ENCODE results near the gene TRAPPC13.
"Not testable (repeated sequence)": the region's sequence is repeated elsewhere in the genome, so short reads cannot be mapped to it uniquely, and the experiment has no call there.

TRAPPC13 gene, protein sequence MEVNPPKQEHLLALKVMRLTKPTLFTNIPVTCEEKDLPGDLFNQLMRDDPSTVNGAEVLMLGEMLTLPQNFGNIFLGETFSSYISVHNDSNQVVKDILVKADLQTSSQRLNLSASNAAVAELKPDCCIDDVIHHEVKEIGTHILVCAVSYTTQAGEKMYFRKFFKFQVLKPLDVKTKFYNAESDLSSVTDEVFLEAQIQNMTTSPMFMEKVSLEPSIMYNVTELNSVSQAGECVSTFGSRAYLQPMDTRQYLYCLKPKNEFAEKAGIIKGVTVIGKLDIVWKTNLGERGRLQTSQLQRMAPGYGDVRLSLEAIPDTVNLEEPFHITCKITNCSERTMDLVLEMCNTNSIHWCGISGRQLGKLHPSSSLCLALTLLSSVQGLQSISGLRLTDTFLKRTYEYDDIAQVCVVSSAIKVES

DNA sequence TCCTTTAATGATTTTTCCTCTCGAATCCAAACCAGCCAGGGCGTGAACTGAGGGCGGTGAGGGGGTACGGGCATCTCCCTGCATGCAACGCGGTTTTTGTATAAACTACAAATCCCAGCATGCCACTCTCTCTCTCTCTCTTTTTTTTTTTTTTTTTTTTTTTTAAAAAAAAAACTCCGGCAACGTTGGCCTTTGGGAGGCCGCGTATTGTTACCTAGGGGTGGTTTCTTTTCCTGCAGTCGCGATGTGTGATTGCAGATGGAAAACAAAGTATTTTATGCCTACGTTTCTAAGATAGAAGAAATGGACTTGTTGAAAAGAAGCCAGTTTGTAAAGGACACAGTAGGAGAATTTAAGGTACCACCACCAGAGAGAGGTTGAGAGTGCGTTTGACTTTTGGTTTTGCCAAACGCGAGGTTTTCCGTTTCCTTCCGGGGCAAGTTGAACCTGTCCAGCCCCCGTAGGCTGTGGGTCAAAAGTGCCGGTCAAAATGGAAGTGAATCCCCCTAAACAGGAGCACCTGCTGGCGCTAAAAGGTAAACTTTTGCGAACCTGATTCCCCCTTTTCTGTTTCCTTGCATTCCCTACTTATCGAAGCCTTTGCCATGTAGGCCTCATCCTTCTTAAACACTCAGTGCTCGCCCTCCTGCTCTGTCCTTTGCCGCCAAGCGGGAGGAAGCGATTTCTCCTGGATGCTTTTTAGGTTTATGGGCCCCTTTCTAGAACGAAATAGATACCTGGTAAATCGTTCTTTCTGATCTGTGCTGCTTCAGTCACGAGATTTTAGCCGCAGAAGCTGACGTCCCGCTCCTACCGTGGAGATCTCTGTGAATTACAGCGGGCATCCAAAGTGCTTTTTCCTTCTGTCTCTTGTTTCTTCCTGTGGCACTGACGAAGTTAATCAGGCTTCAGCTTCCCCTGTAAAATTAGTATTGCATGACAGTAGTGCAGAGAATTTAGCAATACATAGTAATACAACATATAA, at the start of gene TRAPPC13, which contains the start of gene SHLD3:
Gene TRAPPC13 (plus strand): TSS at position 457 of the 985 bp plus-strand sequence. CDS start 34 bp downstream, at position 491.
Gene SHLD3 (plus strand): TSS at position 457 of the 985 bp plus-strand sequence. CDS start 4,561 bp downstream, outside the sequence.
- in situ Hi-C loops (cut with HindIII; ENCODE audit: low pct_ligation_motif_present, low pct_unique_long_range_greater_than_20kb, low sequenced_read_pairs) = no loop called here
- DNase-seq = peak; percentile 80

- no peak for DNase-seq
- in situ Hi-C loops (cut with HindIII; ENCODE audit: low pct_ligation_motif_present, low pct_unique_long_range_greater_than_20kb, low sequenced_read_pairs) = no loop called here
These were observed 47.7 kb upstream of the TRAPPC13 start for GRCh38 chr5:65577141-65577540.

GRCh38 chr5:65588694-65589093, 36.1 kb upstream of the TRAPPC13 start:
- DNase-seq = no peak
- in situ Hi-C loops (cut with HindIII; ENCODE audit: low pct_ligation_motif_present, low pct_unique_long_range_greater_than_20kb, low sequenced_read_pairs) = no loop called here

GRCh38 chr5:65601761-65602160, 23.1 kb upstream of the TRAPPC13 start:
- in situ Hi-C loops (cut with HindIII; ENCODE audit: low pct_ligation_motif_present, low pct_unique_long_range_greater_than_20kb, low sequenced_read_pairs) = not testable (repeated sequence)

GRCh38 chr5:65611524-65611923, 13.3 kb upstream of the TRAPPC13 start:
- DNase-seq = peak; percentile 94
- in situ Hi-C loops (cut with HindIII; ENCODE audit: low pct_ligation_motif_present, low pct_unique_long_range_greater_than_20kb, low sequenced_read_pairs) = no loop called here

More at GRCh38 chr5:65601761-65602160, 23.1 kb upstream of the TRAPPC13 start:
- not testable (repeated sequence) for DNase-seq

DNA sequence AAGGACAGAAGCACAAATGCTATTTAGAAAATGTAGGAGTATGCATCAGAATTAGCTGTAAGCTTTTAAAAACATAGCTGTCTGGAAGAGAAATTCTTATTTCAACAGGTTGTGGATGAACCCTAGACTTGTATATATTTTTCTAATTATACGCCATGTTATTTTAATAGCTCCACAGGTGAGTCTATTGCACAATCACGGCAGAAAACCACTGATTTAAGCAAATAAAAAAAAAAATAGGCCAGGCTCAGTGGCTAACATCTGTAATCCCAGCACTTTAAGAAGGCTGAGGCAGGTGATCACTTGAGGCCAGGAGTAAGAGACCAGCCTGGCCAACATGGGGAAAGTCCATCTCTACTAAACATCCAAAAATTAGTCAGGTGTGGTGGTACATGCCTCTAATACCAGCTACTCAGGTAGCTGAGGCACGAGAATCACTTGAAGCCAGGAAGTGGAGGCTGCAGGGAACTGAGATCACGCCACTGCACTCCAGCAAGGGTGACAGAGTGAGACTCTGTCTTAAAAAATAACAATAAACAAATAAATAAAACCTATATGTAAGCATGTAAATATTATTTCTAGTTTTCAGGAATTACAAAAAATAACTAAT, 12.4 kb upstream of the TRAPPC13 start:
- in situ Hi-C loops (cut with HindIII; ENCODE audit: low pct_ligation_motif_present, low pct_unique_long_range_greater_than_20kb, low sequenced_read_pairs) = no loop called here
- peak; percentile 19 for DNase-seq

- DNase-seq = no peak
- in situ Hi-C loops (cut with HindIII; ENCODE audit: low pct_ligation_motif_present, low pct_unique_long_range_greater_than_20kb, low sequenced_read_pairs) = no loop called here
These were observed 4.8 kb upstream of the TRAPPC13 start for GRCh38 chr5:65620021-65620420.

DNA sequence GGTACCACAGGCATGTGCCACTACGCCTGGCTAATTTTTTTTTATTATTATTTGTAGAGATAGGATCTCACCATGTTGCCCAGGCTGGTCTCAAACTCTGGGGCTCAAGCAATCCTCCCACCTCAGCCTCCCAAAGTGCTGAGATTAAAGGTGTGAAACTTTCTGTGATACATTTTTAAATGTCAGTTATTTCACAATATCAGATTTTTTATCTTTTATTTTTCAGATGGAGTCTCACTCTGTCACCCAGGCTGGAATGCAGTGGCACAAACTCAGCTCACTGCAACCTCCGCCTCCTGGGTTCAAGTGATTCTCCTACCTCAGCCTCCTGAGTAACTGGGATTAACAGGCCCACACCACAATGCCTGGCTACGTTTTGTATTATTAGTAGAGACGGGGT, 2.9 kb upstream of the TRAPPC13 start:
- in situ Hi-C loops (cut with HindIII; ENCODE audit: low pct_ligation_motif_present, low pct_unique_long_range_greater_than_20kb, low sequenced_read_pairs); DNase-seq: not testable (repeated sequence)

GRCh38 chr5:65623482-65623881, 1.3 kb upstream of the TRAPPC13 start:
- DNase-seq = no peak
- in situ Hi-C loops (cut with HindIII; ENCODE audit: low pct_ligation_motif_present, low pct_unique_long_range_greater_than_20kb, low sequenced_read_pairs) = no loop called here

DNA sequence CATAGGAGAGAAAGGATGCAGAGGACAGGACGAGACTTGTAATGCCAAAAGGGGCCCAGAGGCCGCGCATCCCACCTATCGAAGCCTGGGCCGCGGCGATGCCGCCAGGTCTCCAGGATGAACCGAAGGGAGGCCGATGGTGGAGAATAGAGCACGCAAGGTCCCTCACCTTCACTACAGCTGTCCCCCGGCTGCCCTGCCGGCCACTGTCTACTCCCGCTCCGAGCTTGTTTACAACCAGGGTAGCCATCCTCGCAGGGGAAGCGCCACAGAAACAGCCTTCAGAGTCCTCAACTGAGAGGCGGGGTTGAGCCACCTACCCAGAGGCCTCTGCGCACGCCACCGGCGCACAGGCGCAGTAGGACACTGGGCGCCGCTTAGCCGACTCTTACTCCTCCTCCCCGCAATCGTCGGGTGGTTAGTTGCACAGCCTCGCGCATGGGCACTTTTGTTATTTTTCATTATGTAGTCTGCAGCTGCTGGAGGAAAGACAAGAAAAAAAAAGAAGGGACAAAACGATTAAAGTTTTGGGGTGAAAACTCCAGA, 729 bp upstream of the TRAPPC13 start, which contains the start of gene TRIM23:
Gene TRIM23 (minus strand): TSS at position 309 of the 546 bp plus-strand sequence. CDS start 59 bp downstream, at position 250.
- DNase-seq = peak; percentile 91
- in situ Hi-C loops (cut with HindIII; ENCODE audit: low pct_ligation_motif_present, low pct_unique_long_range_greater_than_20kb, low sequenced_read_pairs) = no loop called here

- no peak for DNase-seq
- in situ Hi-C loops (cut with HindIII; ENCODE audit: low pct_ligation_motif_present, low pct_unique_long_range_greater_than_20kb, low sequenced_read_pairs) = no loop called here
These were observed 916 bp downstream of the TRAPPC13 start for GRCh38 chr5:65625743-65626142.

DNA sequence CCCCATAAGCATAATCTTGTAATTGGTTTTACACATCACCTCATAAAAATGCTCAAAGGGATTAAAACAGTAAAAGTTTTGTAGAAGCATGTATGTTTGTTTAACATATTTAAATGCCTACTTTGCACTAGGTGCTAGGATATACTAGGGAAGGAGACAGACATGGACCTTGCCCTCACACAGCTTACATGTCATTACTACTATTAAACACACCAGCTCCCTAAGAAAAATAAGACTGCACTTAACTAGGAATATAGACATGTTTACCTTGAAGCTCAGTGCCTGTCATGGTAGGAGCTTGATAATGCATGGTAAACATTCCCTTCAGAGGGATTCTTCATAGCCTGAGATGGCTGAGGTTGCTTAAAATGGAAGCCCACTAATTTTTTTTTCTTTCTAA, 6.2 kb downstream of the TRAPPC13 start:
- in situ Hi-C loops (cut with HindIII; ENCODE audit: low pct_ligation_motif_present, low pct_unique_long_range_greater_than_20kb, low sequenced_read_pairs) = no loop called here
- DNase-seq = no peak

DNA sequence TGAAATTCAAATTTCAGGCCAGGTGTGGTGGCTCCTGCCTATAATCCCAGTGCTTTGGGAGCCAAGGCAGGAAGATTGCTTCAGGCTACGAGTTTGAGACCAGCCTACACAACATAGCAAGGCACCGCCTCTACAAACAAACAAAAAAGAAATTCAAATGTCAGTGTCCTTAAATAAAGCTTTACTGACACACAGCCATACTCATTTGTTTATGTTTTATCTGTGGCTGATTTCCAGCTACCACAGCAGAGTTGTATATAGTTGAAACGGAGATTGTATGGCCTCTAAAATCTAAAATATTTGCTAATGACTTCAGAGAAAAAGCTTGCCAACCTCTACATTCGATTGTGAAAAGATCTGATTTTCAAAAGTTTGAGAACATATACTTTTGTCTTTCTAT, 15.4 kb downstream of the TRAPPC13 start:
- in situ Hi-C loops (cut with HindIII; ENCODE audit: low pct_ligation_motif_present, low pct_unique_long_range_greater_than_20kb, low sequenced_read_pairs) = no loop called here

DNA sequence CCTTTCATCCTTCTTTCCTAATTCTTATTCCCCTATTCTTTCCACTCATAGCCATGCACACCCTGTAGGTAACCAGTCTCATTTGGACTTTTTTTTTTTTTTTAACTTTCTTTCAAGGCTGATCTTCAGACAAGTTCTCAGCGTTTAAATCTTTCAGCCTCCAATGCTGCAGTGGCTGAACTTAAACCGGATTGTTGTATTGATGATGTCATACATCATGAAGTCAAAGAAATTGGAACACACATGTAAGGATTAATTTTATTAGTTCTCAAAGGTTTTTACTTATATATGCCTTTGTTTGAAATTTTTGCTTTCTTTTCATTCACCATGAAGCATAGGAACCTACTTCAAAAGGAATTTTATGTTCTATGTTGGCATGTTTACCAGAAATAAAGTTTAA, 22.1 kb downstream of the TRAPPC13 start:
- no peak for DNase-seq
- in situ Hi-C loops (cut with HindIII; ENCODE audit: low pct_ligation_motif_present, low pct_unique_long_range_greater_than_20kb, low sequenced_read_pairs) = no loop called here

More for the DNA sequence above, 15.4 kb downstream of the TRAPPC13 start:
- DNase-seq = no peak

DNA sequence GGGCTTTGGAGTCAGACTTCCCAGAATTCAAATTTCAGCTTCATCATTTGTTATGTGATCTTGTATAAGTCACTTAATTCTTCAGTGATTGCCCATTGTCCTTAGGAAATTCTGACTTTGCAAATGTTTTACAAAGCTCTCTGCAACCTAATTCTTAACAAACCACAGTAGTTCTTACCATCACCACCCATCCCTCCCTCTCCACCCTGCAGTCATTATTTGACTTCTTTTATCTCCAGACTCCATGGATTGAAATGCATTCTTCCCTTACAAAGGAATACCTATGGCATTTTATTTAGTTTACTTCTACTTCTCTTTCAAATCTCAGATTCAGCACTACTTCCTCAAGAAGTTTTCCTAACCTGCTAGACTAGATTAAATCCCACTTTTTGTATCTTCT, 23.1 kb downstream of the TRAPPC13 start:
- DNase-seq = no peak
- in situ Hi-C loops (cut with HindIII; ENCODE audit: low pct_ligation_motif_present, low pct_unique_long_range_greater_than_20kb, low sequenced_read_pairs) = no loop called here

DNA sequence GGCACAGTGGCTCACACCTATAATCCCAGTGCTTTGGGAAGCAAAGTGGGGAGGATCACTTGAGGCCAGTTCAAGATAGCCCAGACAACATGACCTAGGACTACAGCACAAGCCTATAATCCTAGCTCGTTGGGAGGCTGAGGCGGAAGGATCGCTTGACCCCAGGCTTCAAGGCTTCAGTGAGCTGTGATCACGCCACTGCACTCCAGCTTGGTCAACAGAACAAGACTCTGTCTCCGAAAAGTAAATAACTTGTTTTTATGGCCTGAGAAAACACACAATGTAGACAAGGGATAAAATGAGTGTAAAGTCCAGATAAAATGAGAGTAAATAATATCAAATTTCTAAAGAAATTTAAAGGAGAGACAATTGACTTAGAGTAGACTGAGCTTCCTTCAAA, 26.3 kb downstream of the TRAPPC13 start:
- in situ Hi-C loops (cut with HindIII; ENCODE audit: low pct_ligation_motif_present, low pct_unique_long_range_greater_than_20kb, low sequenced_read_pairs) = no loop called here
- DNase-seq = no peak

DNA sequence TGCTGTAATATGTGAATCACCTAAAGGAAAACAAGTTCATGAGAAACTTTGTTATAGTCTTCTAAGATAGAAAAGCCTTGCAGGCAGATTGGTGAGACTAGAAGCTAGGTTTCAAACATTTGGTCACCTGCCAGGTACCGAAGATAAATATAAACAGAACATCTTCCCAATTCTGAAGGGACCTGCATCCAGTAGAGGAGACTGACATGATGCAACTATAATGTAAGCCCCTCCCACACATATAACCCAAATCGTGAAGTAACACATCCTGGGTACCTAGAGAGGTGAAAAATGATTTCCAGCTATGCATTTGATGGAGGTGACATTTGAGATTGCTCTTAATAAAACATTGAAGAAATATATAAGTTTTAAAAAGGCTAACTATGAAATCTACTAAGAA, 29.9 kb downstream of the TRAPPC13 start:
- DNase-seq = no peak
- in situ Hi-C loops (cut with HindIII; ENCODE audit: low pct_ligation_motif_present, low pct_unique_long_range_greater_than_20kb, low sequenced_read_pairs) = no loop called here

DNA sequence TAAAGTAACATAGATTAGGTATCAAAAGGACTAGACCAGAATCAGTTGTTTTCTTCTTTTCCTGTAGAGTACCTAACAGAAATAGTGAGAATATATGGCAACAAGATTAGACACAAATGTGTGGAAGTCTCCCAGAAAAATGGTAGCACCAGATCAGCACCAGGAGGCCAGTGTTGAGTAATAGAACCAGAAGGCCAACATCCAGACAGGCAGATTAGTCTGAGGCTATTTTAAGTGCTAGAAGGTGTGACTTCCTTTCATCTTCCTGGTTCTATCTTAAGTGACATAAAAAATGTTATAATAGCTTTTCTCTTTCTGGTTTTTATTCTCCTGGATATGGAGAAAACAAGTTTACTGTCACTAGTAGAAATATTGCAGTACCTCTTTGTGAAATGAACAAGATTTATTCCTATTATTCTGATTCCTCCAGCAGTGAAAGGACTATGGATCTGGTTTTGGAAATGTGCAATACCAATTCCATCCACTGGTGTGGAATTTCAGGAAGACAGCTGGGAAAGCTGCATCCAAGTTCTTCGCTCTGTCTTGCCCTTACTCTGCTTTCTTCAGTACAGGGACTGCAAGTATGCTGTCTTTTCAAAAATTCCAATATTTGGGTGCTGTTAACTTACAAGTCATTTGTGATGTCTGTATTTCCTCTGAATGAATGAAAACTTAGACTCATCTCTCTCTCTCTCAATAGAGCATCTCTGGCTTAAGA, 39.1 kb downstream of the TRAPPC13 start:
- in situ Hi-C loops (cut with HindIII; ENCODE audit: low pct_ligation_motif_present, low pct_unique_long_range_greater_than_20kb, low sequenced_read_pairs) = no loop called here
- DNase-seq = peak; percentile 40
